Ramos (cell line): ENCODE data around the gene SAMHD1.
"Not testable (repeated sequence)": the region's sequence is repeated elsewhere in the genome, so short reads cannot be mapped to it uniquely, and the experiment has no call there.

Source experiments
- in situ Hi-C: fragments of 300-500 bp; cut with MboI; formaldehyde crosslinking; loops from one replicate; pipeline ENCODE4 v1.14.3; 2022; ENCODE audit warnings: low sequenced_read_pairs; ENCODE audit not compliant: unreplicated experiment

Gene SAMHD1

GRCh38 chr20:36876473-36876833 lies 75.1 kb downstream of the SAMHD1 start:
- in situ Hi-C loops, result no loop called here

GRCh38 chr20:36875702-36876472 lies 75.6 kb downstream of the SAMHD1 start, which contains the start of gene TLDC2:
TLDC2 (plus strand) TSS chr20:36876138; CDS start chr20:36876175, 37 bp downstream.
- in situ Hi-C loops, result no loop called here

GRCh38 chr20:36875093-36875492 lies 76.4 kb downstream of the SAMHD1 start:
- in situ Hi-C loops, result not testable (repeated sequence)

- in situ Hi-C loops, result no loop called here
These were observed 77.9 kb downstream of the SAMHD1 start for GRCh38 chr20:36873498-36874189.

GRCh38 chr20:36872852-36873251 lies 78.7 kb downstream of the SAMHD1 start:
- in situ Hi-C loops, result no loop called here

- in situ Hi-C loops, result no loop called here
These were observed 79.6 kb downstream of the SAMHD1 start for GRCh38 chr20:36871640-36872570.

- in situ Hi-C loops, result no loop called here
These were observed 84.6 kb downstream of the SAMHD1 start for GRCh38 chr20:36866681-36867495.

- in situ Hi-C loops, result no loop called here
These were observed 85.3 kb downstream of the SAMHD1 start for GRCh38 chr20:36866164-36866563.

- in situ Hi-C loops, result no loop called here
These were observed 85.7 kb downstream of the SAMHD1 start for GRCh38 chr20:36865861-36866149.

- in situ Hi-C loops, result no loop called here
These were observed 86.2 kb downstream of the SAMHD1 start for GRCh38 chr20:36865076-36865860.

- in situ Hi-C loops, result no loop called here
These were observed 88.4 kb downstream of the SAMHD1 start for GRCh38 chr20:36862857-36863668.

GRCh38 chr20:36861875-36862801 lies 89.4 kb downstream of the SAMHD1 start:
- in situ Hi-C loops, result no loop called here

GRCh38 chr20:36861625-36861874 lies 90.0 kb downstream of the SAMHD1 start:
- in situ Hi-C loops, result no loop called here

GRCh38 chr20:36860811-36861624 lies 90.5 kb downstream of the SAMHD1 start:
- in situ Hi-C loops, result no loop called here

GRCh38 chr20:36860339-36860738 lies 91.2 kb downstream of the SAMHD1 start:
- in situ Hi-C loops, result no loop called here

- in situ Hi-C loops, result no loop called here
These were observed 91.7 kb downstream of the SAMHD1 start for GRCh38 chr20:36859700-36860330.

GRCh38 chr20:36859282-36859555 lies 92.3 kb downstream of the SAMHD1 start:
- in situ Hi-C loops, result no loop called here
